C4-2B (cell line): ENCODE data around the gene JCHAIN.
"Not testable (repeated sequence)": the region's sequence is repeated elsewhere in the genome, so short reads cannot be mapped to it uniquely, and the experiment has no call there.

Source experiments
- H3K27ac ChIP-seq: fragments of 450-650 bp; 2 replicates; pipeline ENCODE4 v1.5.1; 2017
- ZFX ChIP-seq: fragments of 450-650 bp; IDR thresholded peaks from 2 replicates; pipeline ENCODE4 v1.6.1; 2017
- TF ChIP-seq, protein P1 (sequence below): fragments of 450-650 bp; conservative IDR thresholded peaks from 2 replicates; pipeline ENCODE4 v1.5.1; 2017; ENCODE audit warnings: mild to moderate bottlenecking

Gene JCHAIN

DNA sequence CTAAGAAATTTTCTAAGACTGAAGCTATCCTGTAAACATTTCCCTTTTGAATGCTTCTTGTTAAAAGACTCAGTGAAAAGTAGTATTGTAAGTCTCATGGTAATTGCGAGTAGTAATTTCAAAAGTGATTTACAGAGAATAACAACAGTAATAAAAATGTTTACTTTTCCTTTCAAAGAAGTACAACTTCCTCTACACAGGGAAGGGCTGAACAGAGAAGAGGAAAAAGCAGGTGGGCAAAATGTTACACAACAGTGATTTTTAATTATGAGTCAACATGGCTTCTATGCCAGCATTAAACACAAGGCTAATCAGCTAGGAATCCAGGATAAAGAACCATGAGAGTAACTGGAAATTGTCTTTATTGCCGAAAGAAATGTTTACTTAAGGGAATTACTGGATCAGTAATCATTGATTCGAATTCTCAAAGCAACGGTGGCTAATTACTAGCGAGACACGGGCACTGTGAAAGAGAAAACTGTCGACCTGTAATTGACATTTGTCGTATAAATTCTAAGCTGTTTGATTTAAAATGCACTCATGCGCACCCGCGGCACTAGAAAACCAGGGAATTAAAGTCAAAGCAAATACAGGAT, 37.4 kb upstream of the JCHAIN start:
- peak overlapping the region; percentile 87 for H3K27ac ChIP-seq
- TF ChIP-seq, protein P1, sequence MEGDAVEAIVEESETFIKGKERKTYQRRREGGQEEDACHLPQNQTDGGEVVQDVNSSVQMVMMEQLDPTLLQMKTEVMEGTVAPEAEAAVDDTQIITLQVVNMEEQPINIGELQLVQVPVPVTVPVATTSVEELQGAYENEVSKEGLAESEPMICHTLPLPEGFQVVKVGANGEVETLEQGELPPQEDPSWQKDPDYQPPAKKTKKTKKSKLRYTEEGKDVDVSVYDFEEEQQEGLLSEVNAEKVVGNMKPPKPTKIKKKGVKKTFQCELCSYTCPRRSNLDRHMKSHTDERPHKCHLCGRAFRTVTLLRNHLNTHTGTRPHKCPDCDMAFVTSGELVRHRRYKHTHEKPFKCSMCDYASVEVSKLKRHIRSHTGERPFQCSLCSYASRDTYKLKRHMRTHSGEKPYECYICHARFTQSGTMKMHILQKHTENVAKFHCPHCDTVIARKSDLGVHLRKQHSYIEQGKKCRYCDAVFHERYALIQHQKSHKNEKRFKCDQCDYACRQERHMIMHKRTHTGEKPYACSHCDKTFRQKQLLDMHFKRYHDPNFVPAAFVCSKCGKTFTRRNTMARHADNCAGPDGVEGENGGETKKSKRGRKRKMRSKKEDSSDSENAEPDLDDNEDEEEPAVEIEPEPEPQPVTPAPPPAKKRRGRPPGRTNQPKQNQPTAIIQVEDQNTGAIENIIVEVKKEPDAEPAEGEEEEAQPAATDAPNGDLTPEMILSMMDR = no peak
- TF ChIP-seq ZFX = no peak

DNA sequence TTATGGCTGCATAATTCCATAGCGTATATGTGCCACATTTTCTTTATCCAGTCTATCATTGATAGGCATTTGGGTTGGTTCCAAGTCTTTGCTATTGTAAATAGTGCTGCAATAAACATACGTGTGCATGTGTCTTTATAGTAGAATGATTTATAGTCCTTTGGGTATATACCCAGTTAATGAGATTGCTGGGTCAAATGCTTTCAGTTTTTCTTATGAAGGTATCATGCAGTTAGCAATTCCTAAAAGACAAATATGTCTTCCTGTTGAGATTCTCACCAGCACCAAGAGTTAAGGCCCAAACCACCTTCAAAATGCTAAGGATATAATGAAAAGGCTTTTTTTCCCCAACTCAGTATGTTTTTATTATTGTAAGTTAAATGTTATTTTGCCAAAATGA, 36.3 kb upstream of the JCHAIN start:
- H3K27ac ChIP-seq = not testable (repeated sequence)

DNA sequence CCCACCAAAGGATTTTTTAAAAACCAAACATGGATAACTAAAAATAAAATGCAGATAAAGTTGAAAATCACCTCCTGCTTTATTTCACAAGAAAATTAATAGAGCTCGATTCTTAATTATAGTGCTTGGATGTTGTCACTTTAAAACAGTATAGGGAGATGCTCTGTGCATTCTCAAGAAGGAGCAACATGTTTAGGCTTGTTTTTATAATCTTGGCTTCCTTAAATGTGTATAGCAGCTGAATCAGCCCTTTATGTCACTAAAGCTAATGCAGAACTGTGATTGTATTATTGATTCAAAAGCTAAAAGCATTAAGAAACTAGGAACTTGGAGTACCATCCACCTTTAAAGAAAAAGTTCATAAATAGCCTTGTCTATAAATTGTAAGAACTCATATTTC, 35.0 kb upstream of the JCHAIN start:
- TF ChIP-seq, protein P1 = no peak
- no peak for TF ChIP-seq ZFX
- no peak overlapping the region for H3K27ac ChIP-seq

DNA sequence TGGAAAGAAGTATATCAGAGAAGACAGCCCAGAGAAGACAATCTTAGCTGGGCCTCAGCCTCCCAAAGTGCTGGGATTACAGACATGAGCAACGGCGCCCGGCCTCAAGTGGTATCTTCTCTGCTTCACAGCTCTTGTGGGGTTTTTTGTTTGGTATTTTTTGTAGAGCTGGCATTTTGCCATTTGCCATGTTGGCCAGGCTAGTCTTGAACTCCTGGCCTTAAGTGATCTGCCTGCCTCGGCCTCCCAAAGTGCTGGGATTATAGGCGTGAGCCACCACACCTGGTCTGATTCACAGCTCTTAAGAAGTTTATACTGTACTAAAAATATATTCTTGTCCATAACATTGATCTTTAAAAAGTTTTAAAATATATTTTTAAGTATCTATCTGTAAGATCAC, 34.4 kb upstream of the JCHAIN start:
- no peak for TF ChIP-seq ZFX
- TF ChIP-seq, protein P1 = no peak
- no peak overlapping the region for H3K27ac ChIP-seq

DNA sequence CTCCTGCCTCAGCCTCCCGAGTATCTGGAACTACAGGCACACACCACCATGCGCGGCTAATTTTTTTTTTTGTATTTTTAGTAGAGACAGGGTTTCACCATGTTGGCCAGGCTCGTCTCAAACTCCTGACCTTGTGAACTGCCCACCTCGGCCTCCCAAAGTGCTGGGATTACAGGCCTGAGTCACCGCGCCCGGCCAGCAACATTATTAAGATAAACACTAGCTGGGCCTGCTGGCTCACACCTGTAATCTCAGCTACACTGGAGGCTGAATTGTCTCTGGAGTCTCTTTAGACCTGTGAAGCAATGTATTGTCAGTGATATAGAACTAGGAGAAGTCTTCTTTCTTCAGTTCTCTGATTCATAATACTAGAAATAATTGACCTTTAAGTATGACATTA, 32.1 kb upstream of the JCHAIN start:
- H3K27ac ChIP-seq = not testable (repeated sequence)

DNA sequence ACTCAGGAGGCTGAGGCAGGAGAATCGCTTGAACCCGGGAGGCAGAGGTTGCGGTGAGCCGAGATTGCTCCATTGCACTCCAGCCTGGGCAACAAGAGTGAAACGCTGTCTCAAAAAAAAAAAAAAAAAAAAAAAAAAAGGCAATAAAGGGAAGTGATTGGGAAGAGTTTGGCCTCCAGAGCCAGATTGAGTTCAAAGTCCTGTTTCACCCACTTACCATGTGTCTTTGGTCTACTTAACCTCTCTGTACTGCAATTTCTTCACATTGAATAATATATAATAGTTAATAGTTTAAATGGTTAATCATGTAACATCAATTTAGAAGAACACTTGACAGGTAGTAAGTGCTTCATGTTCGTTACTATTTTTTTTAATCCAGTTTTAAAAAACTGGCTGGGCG, 28.3 kb upstream of the JCHAIN start:
- not testable (repeated sequence) for H3K27ac ChIP-seq

DNA sequence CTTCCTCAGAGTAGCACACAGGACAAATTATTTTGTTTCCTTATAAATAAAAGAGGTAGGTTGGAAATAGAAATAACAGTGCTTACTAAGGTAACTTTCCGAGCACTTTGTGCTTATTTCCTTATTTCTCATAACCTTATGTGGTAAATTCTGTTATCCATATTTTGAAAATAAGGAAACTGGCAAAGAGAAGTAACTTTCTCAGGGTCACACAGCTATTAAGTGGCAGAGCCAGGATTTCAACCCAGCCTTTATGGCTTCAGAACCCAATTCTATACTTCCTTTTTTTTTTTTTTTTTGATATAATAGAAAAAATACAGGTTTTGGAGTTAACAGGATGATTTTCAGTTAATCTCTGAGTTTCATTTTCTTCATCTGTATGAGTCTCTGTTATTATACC, 25.4 kb upstream of the JCHAIN start:
- H3K27ac ChIP-seq = no peak overlapping the region
- TF ChIP-seq, protein P1 = no peak
- no peak for TF ChIP-seq ZFX

DNA sequence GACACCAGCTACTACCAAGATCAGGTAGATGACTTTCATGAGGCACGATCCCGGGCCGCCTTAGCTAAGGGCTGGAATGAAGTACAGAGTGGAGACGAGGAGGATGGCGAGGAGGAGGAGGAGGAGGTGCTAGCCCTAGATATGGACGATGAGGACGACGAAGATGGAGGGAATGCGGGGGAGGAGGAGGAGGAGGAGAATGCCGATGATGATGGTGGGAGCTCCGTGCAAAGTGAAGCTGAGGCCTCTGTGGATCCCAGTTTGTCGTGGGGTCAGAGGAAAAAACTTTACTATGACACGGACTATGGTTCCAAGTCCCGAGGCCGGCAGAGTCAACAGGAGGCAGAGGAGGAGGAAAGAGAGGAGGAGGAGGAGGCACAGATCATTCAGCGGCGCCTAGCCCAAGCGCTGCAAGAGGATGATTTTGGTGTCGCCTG, 22.5 kb upstream of the JCHAIN start:
- peak overlapping the region; percentile 85 for H3K27ac ChIP-seq
- TF ChIP-seq, protein P1 = no peak
- no peak for TF ChIP-seq ZFX

DNA sequence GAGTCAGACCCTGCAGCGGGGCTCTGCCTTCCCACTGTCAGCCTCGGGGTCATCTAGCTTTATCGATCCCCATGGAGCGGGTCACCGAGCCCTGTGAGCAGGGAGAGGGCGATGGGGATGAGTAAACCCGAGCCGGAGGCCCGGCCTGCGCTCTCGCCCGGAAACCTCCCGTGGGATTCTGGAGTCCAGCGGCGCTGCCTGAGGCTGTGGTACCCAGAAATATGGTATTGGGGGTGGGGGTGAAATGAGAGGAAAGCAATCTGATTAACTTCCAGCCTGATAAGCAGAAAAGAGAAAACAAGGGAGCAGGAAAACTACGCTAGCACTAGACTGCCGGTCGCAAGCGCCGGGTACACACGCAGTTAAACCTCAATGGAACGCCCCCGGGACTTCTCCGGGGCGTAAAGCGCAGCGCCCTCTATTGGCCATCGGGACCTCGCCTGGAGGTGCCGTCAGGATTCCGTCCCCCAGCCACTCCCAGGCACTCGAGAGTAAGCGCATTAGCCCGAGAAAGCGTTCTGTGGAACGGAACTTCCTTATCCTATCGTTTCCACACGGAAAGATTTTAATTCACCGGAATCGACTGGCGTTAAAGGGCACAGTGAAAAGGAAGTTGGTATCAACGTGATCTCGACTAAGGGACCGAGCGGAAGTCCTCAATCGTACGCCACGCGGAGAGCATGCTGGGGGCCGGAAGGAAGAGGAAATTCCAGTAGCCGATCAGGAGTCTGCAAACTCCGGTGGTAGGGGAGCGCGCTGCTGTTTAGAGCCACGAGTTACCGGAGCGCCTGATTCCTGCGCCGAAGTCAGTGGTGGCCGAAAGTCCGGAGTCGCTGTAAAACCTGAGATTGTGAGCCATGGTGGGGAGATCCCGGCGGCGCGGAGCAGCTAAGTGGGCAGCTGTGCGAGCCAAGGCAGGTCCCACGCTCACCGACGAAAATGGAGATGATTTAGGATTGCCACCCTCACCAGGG, 21.8 kb upstream of the JCHAIN start, which contains the start of gene UTP3:
TSS of gene UTP3 (plus strand) at position 712 of the 974 bp plus-strand sequence. CDS start at position 858, 146 bp downstream.
- H3K27ac ChIP-seq = peak within 1 kb of the TSS; percentile 85
- TF ChIP-seq, protein P1 = peak; percentile 97
- TF ChIP-seq ZFX = peak; percentile 83
